HG03432 (cell line): Measurements from ENCODE around the gene PSMG4.

ENCODE experiments used
- ATAC-seq: cut with Tn5 transposase; IDR thresholded peaks from one replicate; pipeline ENCODE4 v1.9.1; 2021; ENCODE audit warnings: mild to moderate bottlenecking, moderate library complexity; ENCODE audit not compliant: unreplicated experiment

PSMG4 gene

DNA sequence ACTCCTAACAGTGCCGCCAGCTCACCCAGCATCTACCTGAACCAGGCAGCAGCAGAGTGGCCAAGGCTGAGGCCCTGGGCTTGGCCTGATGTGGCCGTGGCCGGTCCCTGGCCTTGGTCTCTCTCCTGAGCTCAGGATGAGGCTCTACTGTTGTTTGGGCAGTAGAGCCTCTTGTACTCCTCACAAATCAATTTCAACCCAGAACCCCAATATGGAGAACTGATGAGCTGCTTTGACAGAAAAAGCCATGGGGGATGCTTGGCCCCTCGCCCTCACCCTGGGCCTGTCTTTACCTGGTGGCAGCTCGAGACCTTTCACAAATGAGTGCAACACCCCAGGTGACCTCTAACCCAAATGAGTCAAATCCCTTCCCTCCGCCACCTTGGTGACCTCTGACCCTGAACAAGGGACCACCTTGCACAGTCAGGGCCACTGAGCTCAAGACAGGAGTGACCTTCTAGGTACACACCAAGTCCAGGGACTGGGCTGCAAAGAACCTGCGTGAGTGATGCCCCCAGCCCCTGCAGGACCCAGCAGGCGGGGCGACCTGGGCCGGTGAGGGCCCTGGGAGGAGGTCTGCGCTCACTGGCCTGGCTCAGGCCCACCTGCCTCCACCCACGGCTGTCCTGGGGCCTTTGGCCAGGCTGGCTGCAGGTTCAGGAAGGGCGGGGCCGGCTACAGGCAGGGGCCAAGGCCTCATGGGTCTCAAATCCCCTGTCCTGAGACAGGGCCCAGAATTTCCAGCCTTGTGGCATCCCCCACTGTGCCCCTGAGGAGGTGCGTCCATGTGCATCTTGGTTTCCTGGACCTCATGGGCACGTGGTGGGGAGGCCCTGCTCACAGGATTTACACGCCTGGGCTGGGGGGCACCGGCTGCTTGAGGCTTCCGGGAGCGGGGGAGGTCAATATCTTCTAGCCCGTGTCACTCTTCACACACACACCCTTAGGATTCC, 30.2 kb downstream of the PSMG4 start:
- ATAC-seq = no peak

- no peak for ATAC-seq
Observed at GRCh38 chr6:3289664-3290055, 30.9 kb downstream of the PSMG4 start.

DNA sequence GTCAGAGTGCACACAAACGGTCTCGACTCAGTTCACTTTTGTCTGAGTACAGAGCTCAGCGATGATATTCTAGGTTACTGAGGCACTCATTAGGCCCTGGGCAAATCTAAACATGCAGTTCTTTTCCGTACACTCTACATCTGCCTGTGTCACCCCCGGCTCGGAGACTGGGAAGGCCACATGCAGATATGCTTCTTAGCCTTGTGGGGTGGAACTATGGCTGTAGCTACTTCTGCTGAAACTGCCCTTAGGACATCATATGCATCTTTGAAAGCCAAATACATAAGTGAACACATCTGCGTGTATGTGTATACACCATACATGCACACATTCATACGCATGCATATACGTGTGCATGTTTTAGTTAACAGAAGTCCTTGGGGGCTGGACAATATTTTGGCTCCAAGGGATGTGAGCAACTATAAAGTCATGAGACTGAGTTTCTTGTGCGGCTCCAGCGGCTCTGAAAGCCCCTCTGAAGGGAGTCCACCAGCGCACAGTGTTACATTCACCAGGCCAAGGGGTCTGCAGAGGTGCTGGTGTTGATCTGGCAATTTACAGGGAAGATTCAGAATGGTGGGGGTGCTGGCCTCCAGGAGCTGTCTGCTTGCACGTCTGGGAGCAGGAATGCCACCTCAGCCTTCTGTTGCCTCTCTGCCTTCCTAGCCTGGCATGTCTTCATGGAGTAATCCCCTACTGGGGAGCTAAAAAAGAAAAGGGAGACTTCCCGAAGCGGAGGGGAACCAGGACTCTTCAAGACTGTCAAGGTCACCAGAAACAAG, 31.6 kb downstream of the PSMG4 start:
- no peak for ATAC-seq

DNA sequence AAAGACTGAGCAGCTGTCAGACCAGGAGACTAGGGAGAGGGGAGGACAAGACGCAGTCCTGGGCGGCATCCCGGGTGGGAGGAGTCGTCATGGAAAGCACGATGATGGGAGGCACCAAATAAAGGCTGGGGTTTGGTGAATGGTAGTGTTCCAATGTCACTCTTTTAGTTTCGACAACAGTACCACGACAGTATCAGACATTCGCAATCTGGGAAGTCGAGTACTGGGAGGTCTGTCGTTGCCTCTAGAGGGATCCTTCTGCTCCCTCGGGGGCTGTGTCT, 32.1 kb downstream of the PSMG4 start:
- no peak for ATAC-seq

DNA sequence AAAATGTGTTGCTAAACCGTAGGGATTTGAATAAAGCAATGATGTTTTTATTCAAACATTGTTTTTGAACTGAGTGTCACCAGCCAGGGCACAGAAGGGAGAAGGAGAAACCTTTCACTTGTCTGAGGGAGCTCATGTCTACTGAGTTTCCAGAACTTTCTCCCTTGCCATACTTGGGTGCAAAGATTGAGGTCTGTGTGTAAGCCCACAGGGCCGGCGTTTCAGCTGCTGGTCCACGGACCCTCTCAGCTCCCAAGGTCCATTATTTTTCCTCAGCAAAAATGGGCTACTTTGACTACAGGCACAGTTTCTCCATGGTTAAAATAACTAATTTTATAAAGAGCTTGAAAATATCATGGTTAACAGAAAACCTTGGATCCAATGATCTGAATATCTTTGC, 32.6 kb downstream of the PSMG4 start:
- ATAC-seq = no peak

- ATAC-seq = no peak
Observed at GRCh38 chr6:3291987-3292386, 33.2 kb downstream of the PSMG4 start.

DNA sequence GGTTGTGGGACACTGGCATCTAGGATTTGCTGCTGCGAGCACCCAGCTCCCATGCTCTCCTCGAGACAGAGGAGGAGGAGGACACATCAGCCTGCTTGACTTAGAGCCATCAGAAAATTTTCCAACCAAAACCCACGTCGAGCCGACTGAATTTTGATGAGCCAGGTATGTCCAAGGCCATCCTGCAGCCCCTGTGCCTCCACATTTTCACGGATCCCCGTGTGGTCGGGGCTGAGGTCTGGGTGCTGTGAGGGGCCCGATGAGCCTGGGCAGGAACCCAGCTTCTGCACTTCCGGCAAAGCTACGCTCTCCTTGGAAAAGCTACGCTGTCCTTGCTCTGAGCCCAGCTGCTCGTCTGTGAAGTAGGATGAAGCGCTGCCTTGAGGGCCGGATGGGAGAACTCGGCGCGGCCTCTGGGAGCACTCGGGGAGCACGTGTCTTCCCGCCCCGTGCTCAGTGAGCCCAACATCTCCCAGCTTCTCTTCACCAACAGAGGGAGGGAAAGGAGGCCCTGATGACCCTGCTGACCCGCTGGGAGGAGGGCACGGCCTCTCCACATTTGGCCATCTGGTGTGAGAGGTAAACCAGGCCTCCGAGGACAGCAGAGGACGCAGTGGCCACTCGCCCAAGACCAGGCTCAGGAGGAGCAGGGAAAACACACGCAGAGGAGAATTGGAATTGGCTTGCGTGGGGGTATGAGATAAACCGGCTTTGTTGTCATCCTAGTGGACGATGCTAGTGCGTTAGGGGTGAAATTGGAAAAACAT, 33.9 kb downstream of the PSMG4 start:
- no peak for ATAC-seq

DNA sequence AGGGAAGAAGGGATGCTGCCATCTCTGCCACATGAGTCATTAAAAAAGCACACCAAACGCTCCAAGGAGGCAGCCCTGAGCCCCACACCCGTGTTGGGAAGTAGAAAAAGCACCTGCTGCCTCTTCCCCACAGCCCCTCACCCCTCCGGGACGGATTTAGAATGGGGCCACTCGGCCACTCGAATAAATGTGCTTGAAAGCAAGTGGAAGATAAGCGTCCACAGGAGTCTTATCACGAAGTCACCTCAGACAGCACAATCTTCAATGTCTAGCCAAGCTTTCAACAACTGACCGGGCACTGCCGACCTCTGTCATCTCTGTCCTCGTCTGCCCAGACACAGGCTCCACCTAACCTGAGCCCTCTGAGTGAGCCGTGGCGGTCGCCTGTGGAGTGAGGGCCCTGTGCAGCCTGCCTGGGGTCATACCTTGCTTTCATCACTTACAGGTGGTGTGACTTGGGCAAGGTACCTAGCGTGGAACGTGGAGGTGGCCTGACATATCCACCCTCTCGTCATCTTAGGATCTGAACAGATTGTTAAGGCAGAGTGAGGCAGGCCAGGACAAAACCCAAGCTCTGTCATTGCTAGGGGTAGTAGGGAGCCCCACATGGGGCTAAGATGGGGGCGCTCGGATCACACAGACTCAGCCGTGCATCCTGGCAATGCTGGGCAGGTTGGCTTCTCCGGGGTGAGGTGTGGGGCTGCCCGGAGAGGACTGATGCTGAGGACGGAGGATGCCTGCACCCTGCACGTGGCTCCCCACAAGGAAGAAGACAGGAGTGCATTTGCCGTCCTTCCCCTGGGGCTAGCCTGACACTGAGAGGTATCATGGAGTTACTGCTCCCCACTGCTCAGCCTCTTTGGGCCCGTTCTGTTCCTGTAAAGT, 34.8 kb downstream of the PSMG4 start:
- ATAC-seq = no peak

GRCh38 chr6:3294396-3294795, 35.6 kb downstream of the PSMG4 start:
- no peak for ATAC-seq

DNA sequence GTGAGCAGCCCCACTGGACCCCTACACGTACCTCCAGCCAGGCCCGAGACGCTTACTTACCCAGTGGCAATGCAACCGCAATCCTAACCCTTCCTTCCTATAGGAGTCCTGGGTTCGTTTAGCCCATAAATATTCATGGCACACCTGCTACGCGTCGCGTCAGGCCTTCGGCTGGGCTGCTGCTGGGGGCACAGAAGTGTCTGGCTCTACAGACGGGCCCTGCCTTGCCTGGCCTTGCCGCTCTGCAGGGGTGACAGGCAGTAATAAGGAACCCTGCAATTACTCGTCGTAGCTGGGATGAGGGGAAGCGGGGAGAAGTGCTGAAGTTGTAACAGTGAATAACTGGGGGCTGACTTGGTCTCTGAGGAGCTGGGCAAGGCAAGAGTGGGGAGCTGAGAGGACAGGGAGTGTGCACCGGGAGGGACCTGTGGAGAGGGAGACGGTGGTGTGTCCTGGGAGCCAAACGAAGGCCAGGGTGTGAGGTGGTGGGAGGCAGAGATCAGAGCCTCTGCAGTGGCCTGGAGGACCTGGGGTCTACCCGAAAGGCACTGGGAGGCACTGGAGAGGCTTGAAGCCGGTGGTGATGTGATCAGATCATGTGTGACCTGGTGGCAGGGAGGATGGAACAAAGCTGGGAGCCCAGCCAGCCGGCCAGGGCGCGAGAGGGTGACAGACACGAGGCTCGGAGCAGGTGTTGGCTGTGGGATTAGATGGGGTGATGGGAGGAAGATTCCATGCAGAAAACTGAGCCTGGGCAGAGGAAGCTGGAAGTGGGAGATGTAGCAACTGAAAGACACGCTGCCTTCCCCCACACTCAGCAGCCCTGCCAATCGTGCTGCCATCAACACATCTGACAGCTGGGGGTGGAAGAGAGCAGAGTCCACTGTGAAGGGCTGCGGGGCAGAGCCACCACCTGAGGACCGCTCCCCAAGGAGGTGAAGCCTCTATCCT, 36.4 kb downstream of the PSMG4 start:
- ATAC-seq = no peak

- ATAC-seq = no peak
Observed at GRCh38 chr6:3296078-3296477, 37.3 kb downstream of the PSMG4 start.

DNA sequence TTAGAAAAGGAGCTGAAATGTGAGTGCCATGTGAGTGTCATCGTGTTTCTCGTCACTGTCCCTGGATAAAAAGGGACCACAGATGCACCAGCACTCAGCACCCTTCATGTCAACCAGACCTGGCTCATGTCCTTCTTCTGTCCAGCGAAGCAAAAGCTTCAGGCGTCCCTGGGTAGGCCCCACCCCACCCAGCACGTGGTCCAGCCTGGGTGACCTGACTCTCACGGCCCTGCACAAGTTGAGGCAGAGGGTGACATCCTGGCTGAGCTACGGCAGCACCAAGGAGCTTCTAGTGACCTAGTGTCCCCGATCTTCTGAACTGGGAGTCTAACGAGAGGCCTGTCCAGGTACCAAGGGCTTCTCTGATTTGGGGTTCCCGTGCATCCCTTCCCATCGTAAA, 37.8 kb downstream of the PSMG4 start:
- no peak for ATAC-seq

- no peak for ATAC-seq
Observed at GRCh38 chr6:3297006-3297405, 38.3 kb downstream of the PSMG4 start.

DNA sequence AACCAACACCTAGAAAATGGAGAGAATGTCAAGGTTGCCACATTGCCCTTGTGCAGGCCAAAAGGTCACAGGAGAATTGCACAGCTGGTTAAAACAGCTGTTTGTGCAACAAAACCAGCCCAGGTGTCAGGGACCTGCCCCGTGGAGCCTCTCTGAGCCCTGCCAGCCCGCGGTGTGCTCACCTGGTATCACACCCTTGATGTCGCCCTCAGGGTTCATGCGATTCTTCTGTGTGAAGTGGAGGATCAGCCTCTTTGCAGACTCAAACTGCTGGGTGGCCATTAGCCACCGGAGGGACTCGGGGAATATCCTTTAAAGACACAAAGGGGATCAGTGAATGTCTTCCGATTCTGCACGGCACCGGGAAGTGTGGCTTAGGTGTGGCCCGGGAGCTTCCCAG, 39.2 kb downstream of the PSMG4 start:
- ATAC-seq = no peak

- no peak for ATAC-seq
Observed at GRCh38 chr6:3299221-3299620, 40.5 kb downstream of the PSMG4 start.

GRCh38 chr6:3301506-3301905, 42.8 kb downstream of the PSMG4 start:
- ATAC-seq = no peak

DNA sequence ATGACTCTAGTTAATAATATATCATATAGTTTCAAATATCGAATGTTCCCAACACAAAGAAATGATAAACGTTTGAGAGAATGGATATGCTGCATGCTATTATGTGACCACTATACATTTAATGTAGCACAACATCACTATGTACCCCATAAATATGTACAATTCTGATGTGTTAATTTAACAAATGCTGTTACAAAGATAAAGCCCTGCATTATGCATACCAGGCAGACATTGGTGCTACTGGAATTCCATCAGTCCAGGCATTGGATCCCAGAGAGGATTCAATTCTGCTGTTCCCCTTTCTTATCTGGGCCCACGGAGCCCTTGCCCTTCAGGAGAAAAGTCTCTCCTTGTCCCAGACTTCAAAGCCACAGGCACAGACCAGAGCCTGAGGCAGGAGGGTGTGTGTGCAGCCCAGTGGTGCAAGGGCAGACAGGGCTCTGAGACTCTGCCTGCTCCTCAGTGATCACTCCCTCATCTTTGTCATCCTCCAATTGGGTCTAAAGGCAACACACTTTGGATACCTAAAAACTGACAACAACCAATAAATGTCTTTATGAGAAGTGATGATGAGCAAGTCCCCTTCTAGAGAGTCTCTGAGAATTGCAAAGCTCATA, 45.2 kb downstream of the PSMG4 start:
- no peak for ATAC-seq

DNA sequence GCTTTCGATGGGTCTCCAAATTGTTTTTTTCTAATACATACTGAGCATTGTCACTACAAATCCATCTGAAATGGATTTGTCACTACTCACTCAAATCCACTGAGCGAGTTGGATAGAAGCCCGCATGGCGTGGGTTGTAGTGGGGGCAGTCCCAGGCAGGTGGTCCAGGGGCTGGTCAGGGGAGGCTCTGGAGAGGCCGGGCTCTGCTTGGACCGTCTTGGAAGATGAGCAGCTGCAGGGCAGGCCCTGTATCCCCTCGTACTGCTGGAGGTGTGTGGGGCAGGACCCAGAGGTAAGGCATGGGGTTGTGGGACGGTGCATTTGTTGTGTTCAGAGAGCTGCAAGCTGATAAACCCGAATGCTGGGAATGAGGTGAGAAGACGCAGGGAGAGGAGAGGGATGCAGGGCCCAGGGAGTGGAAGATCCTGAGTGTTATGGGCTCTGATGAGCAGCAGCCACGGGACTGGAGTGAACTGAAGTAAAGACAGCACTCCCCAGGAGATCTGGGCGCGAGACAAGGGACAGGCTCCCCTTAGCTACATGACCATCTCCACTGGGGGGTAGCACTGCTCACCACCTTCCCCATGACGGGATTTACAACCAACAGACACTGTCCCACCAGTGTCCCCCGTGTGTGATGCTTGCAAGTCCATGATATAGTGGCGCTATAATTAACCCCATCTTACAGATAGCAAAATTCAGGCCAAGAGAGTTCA, 45.9 kb downstream of the PSMG4 start:
- ATAC-seq = no peak

DNA sequence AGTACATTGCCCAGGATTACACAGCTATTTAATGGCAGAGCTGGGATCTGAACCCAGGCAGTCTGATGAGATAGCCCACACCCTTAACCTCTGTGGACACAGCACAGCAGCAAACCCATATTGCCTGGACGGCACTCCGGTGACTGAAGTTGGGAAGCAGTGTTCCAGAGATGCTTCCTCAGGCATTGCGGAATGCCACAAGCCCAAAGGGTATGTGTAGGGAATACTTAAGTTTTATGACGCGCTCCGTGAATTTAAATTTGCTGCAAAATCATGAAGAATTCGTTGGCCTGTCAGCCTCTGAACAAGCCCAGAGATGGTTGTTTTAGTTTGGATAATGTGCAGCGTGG, 46.4 kb downstream of the PSMG4 start:
- no peak for ATAC-seq
